C4-2B (cell line): ENCODE results near the gene ZNF18.
"Not testable (repeated sequence)": the region's sequence is repeated elsewhere in the genome, so short reads cannot be mapped to it uniquely, and the experiment has no call there.

Experiments
- CTCF ChIP-seq: fragments of 450-650 bp; conservative IDR thresholded peaks from 2 replicates; pipeline ENCODE4 v1.5.1; 2017; ENCODE audit warnings: mild to moderate bottlenecking
- ZFX ChIP-seq: fragments of 450-650 bp; IDR thresholded peaks from 2 replicates; pipeline ENCODE4 v1.6.1; 2017

DNA sequence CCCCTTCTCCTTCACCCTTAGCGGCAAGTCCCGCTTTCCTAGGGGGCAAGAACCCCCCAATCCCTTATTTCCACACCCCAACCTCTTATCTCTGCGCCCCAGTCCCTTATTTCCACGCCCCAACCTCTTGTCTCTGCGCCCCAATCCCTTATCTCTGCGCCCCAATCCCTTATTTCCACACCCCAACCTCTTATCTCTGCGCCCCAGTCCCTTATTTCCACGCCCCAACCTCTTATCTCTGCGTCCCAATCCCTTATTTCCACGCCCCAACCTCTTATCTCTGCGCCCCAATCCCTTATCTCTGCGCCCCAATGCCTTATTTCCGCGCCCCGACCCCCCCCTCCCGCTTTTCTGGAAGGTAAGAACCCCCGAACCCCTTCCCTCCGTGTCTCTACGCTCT lies 24.5 kb downstream of the ZNF18 start:
- TF ChIP-seq CTCF, ZFX: not testable (repeated sequence)
